Stimulated activated naive B cell treated with anti-CD40 and anti-IgM and Interleukin-4, amounts not matched to agents 10 μg/mL and 1 μg/mL and 100 μg/mL, for 72 hours (primary cell): ENCODE results near the gene PLAAT3.
A peak's percentile ranks its signal among the peaks of the same experiment; 100 is the strongest.
"Not testable (repeated sequence)": the region's sequence is repeated elsewhere in the genome, so short reads cannot be mapped to it uniquely, and the experiment has no call there.

Experiments
- ATAC-seq, 2 donors: fragments of 150-1000 bp; cut with Tn5 transposase; replicated peaks; 2 replicates each; pipeline ENCODE4 v1.10.0; 2021; ENCODE audit warnings: moderate library complexity in 1 of 2
- DNase-seq: peaks from one replicate; pipeline ENCODE4 v3.0.0; 2021
- H3K27ac Mint-ChIP-seq: one replicate; pipeline ENCODE4 v1.8.0; 2022; ENCODE audit warnings: mild to moderate bottlenecking, mixed read lengths
- H3K27me3 Mint-ChIP-seq, 2 donors: one replicate each; pipeline ENCODE4 v1.8.0; 2022; ENCODE audit warnings: mixed read lengths in 2 of 2
- H3K36me3 Mint-ChIP-seq, 2 donors: one replicate each; pipeline ENCODE4 v1.8.0; 2022; ENCODE audit warnings: mixed read lengths in 2 of 2, mild to moderate bottlenecking in 1 of 2
- H3K4me1 Mint-ChIP-seq, 2 donors: one replicate each; pipeline ENCODE4 v1.8.0; 2022; ENCODE audit warnings: mixed read lengths in 2 of 2, mild to moderate bottlenecking in 1 of 2
- H3K4me3 Mint-ChIP-seq, 2 donors: one replicate each; pipeline ENCODE4 v1.8.0; 2022; ENCODE audit warnings: mild to moderate bottlenecking in 2 of 2, mixed read lengths in 2 of 2, moderate library complexity in 1 of 2
- H3K9me3 Mint-ChIP-seq, 2 donors: one replicate each; pipeline ENCODE4 v1.8.0; 2022; ENCODE audit warnings: mixed read lengths in 2 of 2, mild to moderate bottlenecking in 1 of 2

Gene PLAAT3

GRCh38 chr11:63614136-63614671, at the start of gene PLAAT3:
PLAAT3 (minus strand) TSS chr11:63614433; CDS start chr11:63614014, 419 bp downstream.
- peak within 1 kb of the TSS; percentile 84 to 85 for H3K4me3 Mint-ChIP-seq
- peak within 1 kb of the TSS; percentile 65 for H3K27ac Mint-ChIP-seq
- DNase-seq (peak; percentile 21), ATAC-seq (peak; percentile 71 to 73)
- no peaks in the 10 kb centered on the region for H3K9me3 Mint-ChIP-seq
- H3K4me1 Mint-ChIP-seq, result peaks cover 11 to 31% of the 10 kb centered on the region in 2 donors
- no peaks in the 10 kb centered on the region for H3K36me3 Mint-ChIP-seq
- H3K27me3 Mint-ChIP-seq, result peaks cover 0 to 27% of the 10 kb centered on the region in 2 donors

DNA sequence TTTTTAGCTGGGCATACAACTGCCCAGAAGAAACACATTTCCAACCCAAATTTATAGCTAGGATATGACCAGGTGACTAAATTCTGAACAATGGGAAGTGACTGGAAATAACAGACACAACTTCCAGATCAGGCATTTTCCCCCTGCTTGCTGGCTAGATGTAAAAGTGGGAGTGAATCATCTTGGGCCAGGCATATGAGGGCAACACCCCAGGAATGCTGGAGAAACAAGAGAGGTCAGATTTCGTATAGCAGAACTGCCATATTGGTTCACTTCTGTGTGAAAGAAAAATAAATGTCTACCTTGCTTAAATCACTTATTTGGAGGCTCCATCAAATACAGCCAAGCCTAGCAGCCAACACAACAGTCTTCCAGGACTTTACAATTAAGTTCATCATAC, 49.6 kb upstream of the PLAAT3 start:
- Mint-ChIP-seq H3K27ac (no peak overlapping the region), H3K9me3 (no peaks in the 10 kb centered on the region), H3K36me3 (peaks cover 5 to 7% of the 10 kb centered on the region in 2 donors), H3K4me1 (peaks cover 15 to 34% of the 10 kb centered on the region in 2 donors), H3K27me3 (no peaks in the 10 kb centered on the region), H3K4me3 (no peak overlapping the region)
- no peak for ATAC-seq
- DNase-seq, result no peak

GRCh38 chr11:63660972-63661371, 46.7 kb upstream of the PLAAT3 start:
- Mint-ChIP-seq H3K4me3 (no peak overlapping the region), H3K27ac (no peak overlapping the region), H3K27me3 (no peaks in the 10 kb centered on the region), H3K4me1 (peaks cover 12 to 25% of the 10 kb centered on the region in 2 donors), H3K36me3 (peaks cover 12 to 15% of the 10 kb centered on the region in 2 donors), H3K9me3 (no peaks in the 10 kb centered on the region)
- ATAC-seq, result no peak
- no peak for DNase-seq

DNA sequence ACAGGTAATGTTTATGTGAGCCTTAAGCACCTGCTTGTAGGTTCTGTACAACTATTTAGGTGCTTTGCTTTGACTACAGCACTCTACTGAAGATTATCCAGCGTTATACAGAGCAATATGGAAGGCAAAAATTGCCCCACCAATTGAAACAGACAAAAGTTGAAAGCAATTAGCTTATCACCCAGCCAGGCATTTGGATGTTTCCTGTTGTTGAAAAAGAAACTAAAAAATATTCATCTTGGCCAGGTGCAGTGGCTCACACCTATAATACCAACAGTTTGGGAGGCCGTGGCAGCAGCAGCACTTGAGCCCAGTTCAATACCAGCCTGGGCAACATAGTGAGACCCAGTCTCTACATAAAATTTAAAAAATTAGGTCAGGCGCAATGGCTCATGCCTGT, 38.4 kb upstream of the PLAAT3 start:
- DNase-seq (no peak), ATAC-seq (no peak)
- Mint-ChIP-seq H3K36me3 (peaks cover 23 to 38% of the 10 kb centered on the region in 2 donors), H3K27me3 (no peaks in the 10 kb centered on the region), H3K4me1 (peaks cover 5 to 7% of the 10 kb centered on the region in 2 donors), H3K4me3 (no peak overlapping the region), H3K27ac (no peak overlapping the region), H3K9me3 (no peaks in the 10 kb centered on the region)

GRCh38 chr11:63643205-63643604, 29.0 kb upstream of the PLAAT3 start:
- no peak overlapping the region for H3K4me3 Mint-ChIP-seq
- H3K9me3 Mint-ChIP-seq, result no peaks in the 10 kb centered on the region
- no peak for ATAC-seq
- H3K4me1 Mint-ChIP-seq, result peaks cover 0 to 2% of the 10 kb centered on the region in 2 donors
- H3K36me3 Mint-ChIP-seq, result peaks cover 36 to 53% of the 10 kb centered on the region in 2 donors
- no peak for DNase-seq
- no peaks in the 10 kb centered on the region for H3K27me3 Mint-ChIP-seq
- peak overlapping the region; percentile 25 for H3K27ac Mint-ChIP-seq

GRCh38 chr11:63641727-63642126, 27.5 kb upstream of the PLAAT3 start:
- peaks cover 34 to 53% of the 10 kb centered on the region in 2 donors for H3K36me3 Mint-ChIP-seq
- DNase-seq (no peak), ATAC-seq (no peak)
- peak overlapping the region; percentile 20 for H3K27ac Mint-ChIP-seq
- H3K27me3 Mint-ChIP-seq, result no peaks in the 10 kb centered on the region
- no peak overlapping the region for H3K4me3 Mint-ChIP-seq
- no peaks in the 10 kb centered on the region for H3K9me3 Mint-ChIP-seq
- peaks cover 0 to 2% of the 10 kb centered on the region in 2 donors for H3K4me1 Mint-ChIP-seq

GRCh38 chr11:63639199-63639832, 25.1 kb upstream of the PLAAT3 start:
- ATAC-seq, result no peak
- H3K27me3 Mint-ChIP-seq, result no peaks in the 10 kb centered on the region

GRCh38 chr11:63638436-63638835, 24.2 kb upstream of the PLAAT3 start:
- not testable (repeated sequence) for ATAC-seq, H3K9me3 Mint-ChIP-seq, H3K4me1 Mint-ChIP-seq, H3K4me3 Mint-ChIP-seq, DNase-seq, H3K27me3 Mint-ChIP-seq, H3K27ac Mint-ChIP-seq
- peaks cover 26 to 46% of the 10 kb centered on the region in 2 donors for H3K36me3 Mint-ChIP-seq

More at GRCh38 chr11:63639199-63639832, 25.1 kb upstream of the PLAAT3 start:
- Mint-ChIP-seq H3K9me3 (no peaks in the 10 kb centered on the region), H3K4me3 (no peak overlapping the region), H3K27ac (no peak overlapping the region), H3K36me3 (peaks cover 30 to 48% of the 10 kb centered on the region in 2 donors), H3K4me1 (peaks cover 0 to 2% of the 10 kb centered on the region in 2 donors)
- DNase-seq, result no peak

DNA sequence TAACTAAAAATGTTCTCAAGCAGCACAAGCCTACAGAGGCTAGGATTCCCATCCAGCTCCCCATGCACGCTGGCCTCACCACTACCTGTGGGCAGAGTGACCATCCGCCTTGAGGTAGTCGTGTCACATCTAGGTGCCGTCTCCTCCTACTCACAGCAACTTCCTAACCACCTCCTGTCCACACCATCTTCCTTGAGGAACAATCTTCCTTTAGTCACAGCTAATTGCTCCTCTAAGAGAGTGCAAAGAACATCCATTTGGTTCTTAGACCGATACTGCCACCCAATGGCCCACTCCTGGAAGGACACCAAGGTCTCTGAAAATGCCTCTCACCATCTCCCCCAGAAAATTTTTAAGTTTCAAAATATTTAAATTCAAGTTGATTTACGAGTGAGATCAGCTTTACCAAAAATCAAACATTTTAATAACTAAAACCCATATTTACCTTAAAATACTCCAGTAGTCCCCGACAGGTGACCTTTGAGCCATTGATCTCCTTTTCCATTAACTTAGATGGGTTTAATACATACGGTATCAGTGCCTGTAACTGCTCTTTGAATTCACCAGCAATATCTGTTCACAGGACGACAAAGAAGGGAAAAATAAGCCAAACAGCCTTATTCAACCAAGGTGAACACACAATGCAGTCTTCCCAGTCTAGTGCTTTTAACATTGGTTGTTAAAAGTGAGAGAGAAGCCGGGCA, 21.7 kb upstream of the PLAAT3 start:
- Mint-ChIP-seq H3K27me3 (no peaks in the 10 kb centered on the region), H3K4me1 (peaks cover 9 to 13% of the 10 kb centered on the region in 2 donors), H3K36me3 (peaks cover 26 to 42% of the 10 kb centered on the region in 2 donors), H3K9me3 (no peaks in the 10 kb centered on the region), H3K4me3 (no peak overlapping the region), H3K27ac (no peak overlapping the region)
- ATAC-seq (peak; percentile 68 to 69), DNase-seq (peak; percentile 25)

- Mint-ChIP-seq H3K4me1 (peaks cover 8 to 14% of the 10 kb centered on the region in 2 donors), H3K27me3 (no peaks in the 10 kb centered on the region), H3K36me3 (peaks cover 35 to 40% of the 10 kb centered on the region in 2 donors), H3K27ac (no peak overlapping the region), H3K9me3 (no peaks in the 10 kb centered on the region), H3K4me3 (no peak overlapping the region)
- DNase-seq (no peak), ATAC-seq (no peak)
These were observed 15.2 kb upstream of the PLAAT3 start for GRCh38 chr11:63629426-63629825.

GRCh38 chr11:63623513-63624140, 9.4 kb upstream of the PLAAT3 start:
- peaks cover 0 to 10% of the 10 kb centered on the region in 2 donors for H3K27me3 Mint-ChIP-seq
- H3K27ac Mint-ChIP-seq, result no peak overlapping the region
- H3K4me3 Mint-ChIP-seq, result no peak overlapping the region
- peaks cover 4 to 5% of the 10 kb centered on the region in 2 donors for H3K36me3 Mint-ChIP-seq
- H3K9me3 Mint-ChIP-seq, result no peaks in the 10 kb centered on the region
- no peak for ATAC-seq
- peaks cover 6 to 20% of the 10 kb centered on the region in 2 donors for H3K4me1 Mint-ChIP-seq
- DNase-seq, result no peak

DNA sequence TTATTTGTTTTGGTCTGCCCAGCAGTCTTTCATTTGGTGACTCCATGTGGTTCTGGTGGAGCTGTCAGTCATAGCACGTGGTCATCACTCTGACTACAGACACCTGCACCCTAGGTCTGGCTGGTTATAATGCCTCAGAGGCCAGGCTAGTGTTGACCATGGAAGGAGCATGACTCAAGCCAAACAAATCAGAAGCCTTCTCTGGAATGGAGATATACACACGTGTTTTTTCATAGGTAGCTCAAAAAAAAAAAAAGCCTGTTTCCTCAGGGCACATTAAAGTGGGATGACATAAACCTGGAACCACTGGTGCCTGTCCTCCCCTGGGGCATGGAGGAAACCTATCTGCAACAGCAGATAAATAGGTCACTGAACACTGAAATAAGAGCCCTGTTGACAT, 8.1 kb upstream of the PLAAT3 start:
- Mint-ChIP-seq H3K4me1 (peaks cover 6 to 20% of the 10 kb centered on the region in 2 donors), H3K36me3 (no peaks in the 10 kb centered on the region), H3K27ac (no peak overlapping the region), H3K9me3 (no peaks in the 10 kb centered on the region), H3K27me3 (peaks cover 0 to 10% of the 10 kb centered on the region in 2 donors), H3K4me3 (no peak overlapping the region)
- DNase-seq (no peak), ATAC-seq (no peak)

GRCh38 chr11:63621071-63621470, 6.8 kb upstream of the PLAAT3 start:
- Mint-ChIP-seq H3K27me3 (peaks cover 4 to 10% of the 10 kb centered on the region in 2 donors), H3K4me3 (no peak overlapping the region), H3K36me3 (no peaks in the 10 kb centered on the region), H3K27ac (no peak overlapping the region), H3K9me3 (no peaks in the 10 kb centered on the region), H3K4me1 (peaks cover 6 to 20% of the 10 kb centered on the region in 2 donors)
- DNase-seq (no peak), ATAC-seq (no peak)

DNA sequence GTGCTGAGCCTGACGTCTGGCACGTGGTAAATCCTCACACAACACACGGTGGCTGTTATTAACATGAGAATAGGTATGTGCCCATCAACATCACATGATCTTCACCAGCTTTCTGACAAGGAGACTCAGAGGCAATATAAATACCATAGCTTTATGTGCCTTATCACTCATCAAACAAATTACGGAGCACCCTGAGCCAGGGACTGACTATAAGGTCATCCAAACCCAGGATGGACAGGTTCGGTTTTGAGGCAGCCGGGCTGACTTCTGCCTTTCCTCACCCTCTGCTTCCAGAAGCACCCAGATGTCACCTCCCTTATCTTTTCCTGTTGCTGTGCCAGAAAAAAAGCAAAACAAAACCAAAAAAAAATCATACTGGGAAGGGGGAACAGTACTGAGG, 5.7 kb upstream of the PLAAT3 start:
- ATAC-seq, result no peak
- no peak for DNase-seq
- H3K4me3 Mint-ChIP-seq, result no peak overlapping the region
- peaks cover 8 to 10% of the 10 kb centered on the region in 2 donors for H3K27me3 Mint-ChIP-seq
- H3K4me1 Mint-ChIP-seq, result peaks cover 6 to 20% of the 10 kb centered on the region in 2 donors
- H3K36me3 Mint-ChIP-seq, result no peaks in the 10 kb centered on the region
- H3K9me3 Mint-ChIP-seq, result no peaks in the 10 kb centered on the region
- no peak overlapping the region for H3K27ac Mint-ChIP-seq
